ENCODE measurements around the gene C1D.

The C1D gene

GRCh38 chr2:68057658-68058396 is 5.0 kb downstream of the C1D start:
- no peak overlapping the region for H3K4me3 ChIP-seq (ENCODE audit: low read depth, low read length)
- no peak for TF ChIP-seq CTCF (IDR thresholded peaks at IDR 0.05; ENCODE audit: low read depth, low read length)

- no peak overlapping the region for H3K4me3 ChIP-seq (ENCODE audit: low read depth, low read length)
- TF ChIP-seq CTCF (IDR thresholded peaks at IDR 0.05; ENCODE audit: low read depth, low read length): no peak
Measured at GRCh38 chr2:68052717-68053422, 9.9 kb downstream of the C1D start.

- no peak overlapping the region for H3K4me3 ChIP-seq (ENCODE audit: low read depth, low read length)
- no peak for TF ChIP-seq CTCF (IDR thresholded peaks at IDR 0.05; ENCODE audit: low read depth, low read length)
Measured at GRCh38 chr2:68050353-68050752, 12.5 kb downstream of the C1D start.

GRCh38 chr2:68046642-68047240 is 16.1 kb downstream of the C1D start:
- TF ChIP-seq CTCF (IDR thresholded peaks at IDR 0.05; ENCODE audit: low read depth, low read length): no peak
- no peak overlapping the region for H3K4me3 ChIP-seq (ENCODE audit: low read depth, low read length)

GRCh38 chr2:68046224-68046623 is 16.6 kb downstream of the C1D start:
- H3K4me3 ChIP-seq (ENCODE audit: low read depth, low read length): no peak overlapping the region
- TF ChIP-seq CTCF (IDR thresholded peaks at IDR 0.05; ENCODE audit: low read depth, low read length): no peak

- no peak for TF ChIP-seq CTCF (IDR thresholded peaks at IDR 0.05; ENCODE audit: low read depth, low read length)
- H3K4me3 ChIP-seq (ENCODE audit: low read depth, low read length): no peak overlapping the region
Measured at GRCh38 chr2:68045342-68045741, 17.5 kb downstream of the C1D start.

- no peak for TF ChIP-seq CTCF (IDR thresholded peaks at IDR 0.05; ENCODE audit: low read depth, low read length)
- H3K4me3 ChIP-seq (ENCODE audit: low read depth, low read length): no peak overlapping the region
Measured at GRCh38 chr2:68044099-68044498, 18.7 kb downstream of the C1D start.
